Measurements from ENCODE around the gene CHID1. TPM values are rescaled to one million over a fixed set of nuclear protein-coding genes. Genes with fewer than 3 reads are reported as not detected.

CHID1 gene
- total and polyA plus RNA-seq, 2 of the 8 experiments (the other 6 are each of a cell fraction or from before 2014, with no cell fraction given), result 81.2 to 88.5 TPM

DNA sequence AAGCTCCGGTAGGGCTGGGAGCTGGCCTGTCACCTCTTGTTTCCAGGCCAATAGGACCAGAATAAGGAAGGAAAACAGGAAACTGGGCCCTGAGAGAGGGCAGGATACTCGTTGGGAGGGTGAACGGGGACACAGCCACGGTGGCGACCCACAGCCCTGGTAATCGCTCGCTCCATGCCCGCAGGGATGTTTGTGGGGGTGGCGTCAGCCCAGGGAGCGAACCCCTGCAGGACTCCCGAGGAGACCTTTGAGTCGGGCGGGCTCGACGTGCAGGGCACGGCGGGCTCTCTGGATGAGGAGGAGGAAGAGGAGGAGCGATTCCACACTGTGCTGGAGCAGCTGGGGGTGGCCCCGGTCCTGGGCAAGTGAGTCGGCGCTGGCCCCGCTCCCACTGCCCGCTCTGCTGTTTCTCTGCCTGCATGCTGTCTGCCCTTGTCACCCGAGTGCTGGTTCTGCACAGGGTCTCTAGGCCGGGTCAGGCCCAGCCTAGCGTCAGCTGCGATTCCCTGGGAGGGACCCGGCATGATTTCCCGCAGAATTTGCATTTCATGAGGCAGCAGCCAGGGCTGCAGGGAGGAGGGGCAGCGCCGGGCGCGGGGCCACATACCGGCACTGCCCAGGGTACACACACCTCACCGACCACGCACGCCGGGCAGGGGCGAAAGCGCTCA is 81.3 kb downstream of the CHID1 start:
- Histone ChIP-seq H3K14ac (ENCODE audit: insufficient read length) (no peak overlapping the region), H3K9ac (replicated peaks in 1 of 4; ENCODE audit: extremely low read depth in 1 of 4, low read depth in 3 of 4, low read length in 3 of 4) (peak overlapping the region in 3 of 4 experiments; percentile 5 to 45 (median 45); a peak in 3 of 7 replicates), H4K5ac (ENCODE audit: insufficient read length, low read depth, low read length) (peak overlapping the region; percentile 20), H2AK5ac (ENCODE audit: low read depth, low read length) (peak overlapping the region; percentile 49; the same call in 1 of the 2 replicates), H3K4me1 (replicated peaks in 1 of 4; ENCODE audit: control insufficient read depth in 3 of 4, insufficient read depth in 4 of 4, low read length in 3 of 4) (peaks cover 0 to 51% (median 44%) of the 10 kb centered on the region in 4 experiments; a peak in 6 of 7 replicates), H2BK20ac (ENCODE audit: low read length) (no peak overlapping the region), H3K4ac (replicated peaks; ENCODE audit: insufficient read length, low read depth, low read length) (no peak overlapping the region), H3K18ac (ENCODE audit: extremely low read depth, low read length) (peak overlapping the region; percentile 95), H4K8ac (ENCODE audit: extremely low read depth, insufficient read depth, low read length) (0 out of 2 replicates have a peak overlapping the region, but pooled peaks have one; percentile 9), H2BK12ac (ENCODE audit: low read depth, low read length) (peak overlapping the region; percentile 92; the same call in 1 of the 2 replicates), H2BK5ac (ENCODE audit: low read depth, low read length) (peak overlapping the region; percentile 85; the same call in 1 of the 2 replicates), H3K23me2 (ENCODE audit: low read depth, low read length) (peaks cover 34% of the 10 kb centered on the region), H3K27ac (ENCODE audit: low read depth, low read length) (no peak overlapping the region), H3K79me1 (ENCODE audit: low read depth, low read length) (no peaks in the 10 kb centered on the region; the same call in 1 of the 2 replicates), H3K4me2 (ENCODE audit: insufficient read depth in 1 of 2, low read depth in 2 of 2, low read length in 2 of 2) (peak overlapping the region; percentile 84 to 98), H3K27me3 (replicated peaks in 1 of 4; ENCODE audit: control insufficient read depth in 3 of 4, extremely low read depth in 1 of 4, insufficient read depth in 3 of 4, low read length in 3 of 4) (peaks cover 6 to 41% (median 31%) of the 10 kb centered on the region in 4 experiments), H3K36me3 (ENCODE audit: control insufficient read depth in 2 of 4, insufficient read depth in 4 of 4, low read length in 3 of 4) (peaks cover 0 to 4% (median under 1%) of the 10 kb centered on the region in 4 experiments; a peak in 1 of 8 replicates), H2AFZ (ENCODE audit: low read length) (no peak overlapping the region), H2BK120ac (replicated peaks; ENCODE audit: low read depth, low read length) (no peak overlapping the region), H3K79me2 (ENCODE audit: control insufficient read depth in 1 of 2, insufficient read depth in 2 of 2, low read length in 2 of 2) (no peaks in the 10 kb centered on the region; a peak in 1 of 4 replicates), H3K56ac (replicated peaks; ENCODE audit: insufficient read length, low read depth, low read length) (no peak overlapping the region), H4K91ac (replicated peaks; ENCODE audit: insufficient read length, low read length) (peak overlapping the region; percentile 88), H3K9me3 (ENCODE audit: insufficient read depth in 2 of 2, low read depth in 1 of 2, low read length in 1 of 2) (no peaks in the 10 kb centered on the region), H3K4me3 (ENCODE audit: extremely low read depth in 1 of 4, insufficient read depth in 2 of 4, low read depth in 3 of 4, low read length in 4 of 4) (peak overlapping the region; percentile 45 to 74 (median 56)), H3K23ac (ENCODE audit: insufficient read length) (no peak overlapping the region), H2BK15ac (ENCODE audit: low read length) (peak overlapping the region; percentile 92; the same call in 1 of the 2 replicates), H4K20me1 (replicated peaks in 1 of 2; ENCODE audit: control insufficient read depth in 1 of 2, insufficient read depth in 2 of 2, low read length in 2 of 2) (peaks cover 2 to 6% of the 10 kb centered on the region in 2 experiments)
- WGBS, 2 experiments (ENCODE audit: extremely low coverage in 1 of 2, insufficient coverage in 1 of 2, insufficient read length in 1 of 2, insufficient replicate concordance in 2 of 2, low coverage in 1 of 2, low lambda C conversion rate in 2 of 2, missing lambda C conversion rate in 1 of 2), result 9% methylated on average over 40 of the region's 40 CpGs; no CpG with 5 or more reads in 1 of the 2 experiments
- FAIRE-seq (no peak), DNase-seq (ENCODE audit: low read depth in 1 of 2, low spot score in 2 of 2) (peak in 1 of 2 experiments; percentile 76)
- ChIA-PET POLR2A (ENCODE audit: partially characterized antibody) (interaction anchor here (0.9 to 53.0 kb wide), 6 partner anchors 1 to 82 kb away, joined by 4 to 1917 read pairs (median 4); partner anchors contain the start of genes CD151, CEND1, CRACR2B and GATD1), CTCF (ENCODE audit: partially characterized antibody) (interaction anchor here (0.8 to 3.5 kb wide), 8 partner anchors 10 to 71 kb away, joined by 3 to 26 read pairs (median 6); partner anchors contain the start of genes PNPLA2, POLR2L and TSPAN4)
- TF ChIP-seq KDM4A (IDR thresholded peaks at IDR 0.05; ENCODE audit: low read depth, low read length, severe bottlenecking) (no peak), SP1 (IDR thresholded peaks at IDR 0.05; ENCODE audit: low read depth, low read length) (no peak), BACH1 (IDR thresholded peaks at IDR 0.05; ENCODE audit: low read length) (0 out of 2 replicates have a peak, but pooled peaks have one; percentile 9), CEBPB (IDR thresholded peaks at IDR 0.05; ENCODE audit: low read depth, low read length) (no peak), PHF8 (conservative IDR thresholded peaks at IDR 0.05; ENCODE audit: low read depth, low read length) (no peak), SUZ12 (IDR thresholded peaks at IDR 0.05; ENCODE audit: low read length) (no peak), TAF1 (IDR thresholded peaks at IDR 0.05; ENCODE audit: low read depth, low read length) (no peak), POLR2A (IDR thresholded peaks at IDR 0.05; ENCODE audit: control extremely low read depth in 1 of 2, low read depth in 2 of 2, low read length in 2 of 2) (no peak), BCL11A (IDR thresholded peaks at IDR 0.05; ENCODE audit: low read depth in 2 of 2, low read length in 2 of 2) (no peak)
- TF ChIP-seq, protein P1, sequence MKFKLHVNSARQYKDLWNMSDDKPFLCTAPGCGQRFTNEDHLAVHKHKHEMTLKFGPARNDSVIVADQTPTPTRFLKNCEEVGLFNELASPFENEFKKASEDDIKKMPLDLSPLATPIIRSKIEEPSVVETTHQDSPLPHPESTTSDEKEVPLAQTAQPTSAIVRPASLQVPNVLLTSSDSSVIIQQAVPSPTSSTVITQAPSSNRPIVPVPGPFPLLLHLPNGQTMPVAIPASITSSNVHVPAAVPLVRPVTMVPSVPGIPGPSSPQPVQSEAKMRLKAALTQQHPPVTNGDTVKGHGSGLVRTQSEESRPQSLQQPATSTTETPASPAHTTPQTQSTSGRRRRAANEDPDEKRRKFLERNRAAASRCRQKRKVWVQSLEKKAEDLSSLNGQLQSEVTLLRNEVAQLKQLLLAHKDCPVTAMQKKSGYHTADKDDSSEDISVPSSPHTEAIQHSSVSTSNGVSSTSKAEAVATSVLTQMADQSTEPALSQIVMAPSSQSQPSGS (IDR thresholded peaks at IDR 0.05; ENCODE audit: low read length), result no peak
